NCI-H1048 (cell line): ENCODE measurements around the gene DEUP1.
"Not testable (repeated sequence)": the region's sequence is repeated elsewhere in the genome, so short reads cannot be mapped to it uniquely, and the experiment has no call there.

ENCODE experiments used
- DNase-seq: peaks from one replicate; lab custom pipeline; 2025; lab: John Stamatoyannopoulos, UW

DEUP1 gene

DNA sequence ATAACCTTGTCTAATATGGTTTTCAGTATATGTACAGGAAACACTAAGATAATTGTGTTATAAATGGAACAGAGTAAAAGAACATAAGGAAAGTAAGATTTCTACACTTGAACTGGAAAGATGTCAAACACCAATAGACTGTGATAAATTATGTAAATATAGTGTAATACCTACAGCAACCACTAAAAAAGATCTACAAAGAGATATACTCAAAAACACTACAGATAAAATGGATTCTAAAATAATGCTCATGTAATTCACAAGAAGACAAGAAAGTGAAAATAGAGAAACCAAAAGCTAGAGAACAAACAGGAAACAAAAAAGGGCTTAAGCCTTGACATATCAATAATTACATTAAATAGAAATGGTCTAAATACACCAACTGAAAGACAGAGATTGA, 30.9 kb downstream of the DEUP1 start:
- DNase-seq = no peak

DNA sequence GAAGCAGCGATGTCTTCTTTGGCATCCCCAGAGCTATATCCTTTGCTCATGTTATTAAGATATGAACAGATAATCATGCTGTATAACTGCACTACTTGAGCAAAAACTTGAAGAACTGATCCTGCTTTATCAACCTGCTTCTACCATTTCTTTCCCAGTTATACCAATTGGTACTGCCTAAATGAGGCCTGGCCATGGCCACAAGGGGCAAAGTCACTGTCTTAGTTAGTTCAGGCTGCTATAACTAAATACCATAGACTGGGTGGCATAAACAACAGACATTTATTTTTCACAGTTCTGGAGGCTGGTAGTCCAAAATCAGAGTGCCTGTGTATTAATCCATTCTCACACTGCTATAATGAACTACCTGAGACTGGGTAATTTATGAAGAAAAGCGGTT, 37.5 kb downstream of the DEUP1 start:
- no peak for DNase-seq

DNA sequence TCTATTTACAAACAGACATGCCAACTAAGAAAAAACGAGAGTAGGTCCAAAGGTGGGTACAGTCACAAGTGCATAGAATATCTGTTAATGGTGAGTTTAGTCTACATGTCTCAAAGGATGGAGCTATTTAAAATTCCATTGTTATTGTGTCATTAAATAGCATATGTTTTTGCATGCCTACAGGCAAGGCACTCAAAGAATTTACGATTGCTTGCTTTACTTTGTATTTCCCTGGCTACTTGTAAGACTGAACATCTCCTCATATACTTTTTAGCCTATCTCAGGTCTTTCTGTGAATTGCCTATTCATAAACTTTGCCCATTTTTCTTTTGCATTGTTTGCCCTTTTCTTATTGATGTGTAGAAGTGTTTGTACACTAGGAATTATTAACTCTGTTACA, 39.7 kb downstream of the DEUP1 start:
- DNase-seq = no peak

DNA sequence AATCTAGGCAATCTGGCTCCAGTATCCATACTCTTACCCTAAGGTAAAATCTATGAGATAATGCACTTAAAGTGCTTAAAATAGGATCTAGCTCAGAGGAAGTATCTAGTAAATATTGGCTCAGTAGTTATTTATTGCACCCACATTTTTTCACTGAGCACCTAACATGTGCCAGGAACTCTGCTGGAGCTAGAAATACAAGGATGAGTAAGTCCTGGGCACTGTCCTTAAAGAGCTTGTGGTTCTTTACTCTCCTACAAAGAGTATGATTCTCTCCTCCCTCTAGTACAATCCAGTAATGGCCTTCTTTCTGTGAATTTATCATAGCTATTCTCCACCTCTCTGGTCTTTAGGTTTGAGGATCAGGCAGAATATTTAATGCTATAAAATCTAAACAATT, 59.2 kb downstream of the DEUP1 start:
- DNase-seq = no peak

DNA sequence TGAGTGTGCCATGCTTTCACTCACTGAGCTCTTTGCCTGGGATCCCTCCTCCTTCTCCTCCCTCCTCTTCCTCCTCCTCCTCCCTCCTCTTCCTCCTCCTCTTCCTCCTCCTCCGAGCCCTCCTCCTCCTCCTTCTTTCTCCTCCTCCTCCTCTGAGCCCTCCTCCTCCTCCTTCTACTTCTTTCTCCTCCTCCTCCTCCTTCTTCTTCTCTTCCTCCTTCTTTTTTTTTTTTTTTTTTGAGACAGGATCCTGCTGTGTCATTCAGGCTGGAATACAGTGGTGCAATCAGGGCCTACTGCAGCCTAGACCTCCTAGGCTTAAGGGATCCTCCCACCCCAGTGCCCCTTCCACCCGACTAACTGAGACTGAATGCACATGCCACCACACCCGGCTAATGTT, 62.3 kb downstream of the DEUP1 start:
- DNase-seq = no peak

DNA sequence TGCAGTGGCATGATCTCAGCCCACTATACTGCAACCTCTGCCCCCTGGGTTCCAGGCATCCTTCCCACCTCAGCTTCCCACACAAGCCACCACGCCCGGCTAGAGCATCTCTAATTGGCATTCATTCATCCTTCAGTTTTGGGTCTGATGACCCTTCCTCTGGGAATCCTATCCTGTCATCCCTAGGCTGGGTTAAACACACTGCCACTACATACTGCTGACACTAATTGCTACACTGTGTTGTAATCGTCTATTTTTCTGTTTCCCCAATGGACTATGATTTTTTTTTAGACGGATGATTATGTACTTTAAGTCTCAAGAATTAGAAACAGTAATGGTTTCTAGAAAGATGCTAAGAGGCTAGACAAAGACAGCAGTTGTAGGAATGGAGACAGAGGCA, 62.8 kb downstream of the DEUP1 start:
- no peak for DNase-seq

DNA sequence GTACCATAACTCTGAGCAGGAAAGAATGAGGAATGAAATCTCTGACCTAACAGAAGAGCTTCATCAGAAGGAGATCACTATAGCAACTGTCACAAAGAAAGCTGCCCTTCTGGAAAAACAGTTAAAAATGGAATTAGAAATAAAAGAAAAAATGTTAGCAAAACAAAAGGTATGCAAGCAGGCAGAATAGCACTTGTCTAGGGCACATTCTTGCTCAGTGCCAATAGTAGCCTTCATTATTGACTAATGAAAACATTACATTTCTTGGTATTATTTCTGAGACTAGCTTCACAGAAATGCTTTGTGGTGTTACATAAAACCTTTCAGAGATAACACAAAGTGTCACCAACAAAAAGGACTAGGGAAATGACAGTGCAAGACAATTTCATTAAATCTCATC, 63.9 kb downstream of the DEUP1 start:
- no peak for DNase-seq

DNA sequence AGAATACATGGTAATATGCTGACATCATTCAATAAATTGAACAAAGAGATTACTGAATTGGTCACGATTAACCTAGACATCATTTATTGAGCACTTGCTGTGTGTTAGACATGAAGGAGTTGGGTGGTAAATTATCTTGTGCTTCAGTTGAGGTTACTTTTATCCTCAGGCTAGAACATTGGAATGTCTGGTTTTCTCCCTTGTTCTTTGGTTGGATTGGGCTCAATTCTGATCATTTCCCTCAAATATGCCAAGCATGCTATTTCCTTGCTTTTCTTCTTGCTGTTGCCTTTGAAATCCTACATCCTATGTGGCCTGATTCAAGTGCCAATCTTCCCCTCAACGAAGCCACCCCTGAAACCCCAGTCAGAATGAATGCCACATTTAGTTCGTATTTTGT, 65.8 kb downstream of the DEUP1 start:
- no peak for DNase-seq

DNA sequence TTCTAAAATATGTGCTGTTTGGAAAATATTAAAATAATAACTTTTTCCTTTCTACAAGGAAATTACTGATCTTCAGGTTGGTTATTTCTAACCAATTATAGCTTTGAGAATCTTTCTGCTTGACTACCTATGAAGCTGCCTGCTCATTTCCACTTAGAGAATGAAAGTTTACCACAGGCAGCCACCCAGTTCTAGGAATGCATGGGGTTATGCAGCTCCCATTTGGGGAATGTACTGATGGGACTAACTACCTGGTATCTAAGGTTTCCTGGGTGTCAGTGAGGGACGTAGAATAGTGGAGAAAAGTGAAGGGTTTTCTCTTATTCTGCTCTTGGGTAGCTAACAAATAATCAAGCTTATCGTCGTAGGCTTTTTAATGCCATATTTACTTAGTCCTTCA, 73.4 kb downstream of the DEUP1 start:
- no peak for DNase-seq

DNA sequence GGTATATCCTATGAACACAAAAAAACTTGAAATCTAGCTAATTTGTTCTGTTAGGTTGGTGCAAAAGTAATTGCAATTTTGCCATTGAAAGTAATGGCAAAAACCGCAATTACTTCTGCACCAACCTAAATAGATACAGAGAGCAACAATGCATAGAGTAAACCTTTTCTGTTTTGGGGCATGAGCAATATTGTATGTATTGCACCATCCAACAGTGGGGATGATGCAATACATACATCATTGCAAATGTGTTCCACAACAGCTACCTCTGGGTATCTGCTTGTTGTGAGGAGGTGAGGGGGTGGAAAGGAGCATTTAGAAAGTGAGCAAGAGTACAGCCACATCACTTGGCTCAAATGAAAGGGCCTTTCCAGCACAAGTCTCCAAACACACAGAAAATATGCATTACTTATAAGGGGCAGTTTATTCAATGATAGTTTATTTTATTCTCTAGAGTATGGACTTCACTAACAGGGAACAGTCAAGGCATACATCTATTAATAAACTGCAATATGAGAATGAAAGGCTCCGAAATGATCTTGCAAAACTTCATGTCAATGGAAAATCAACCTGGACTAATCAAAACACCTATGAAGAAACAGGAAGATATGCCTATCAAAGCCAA, 77.3 kb downstream of the DEUP1 start:
- DNase-seq = no peak

DNA sequence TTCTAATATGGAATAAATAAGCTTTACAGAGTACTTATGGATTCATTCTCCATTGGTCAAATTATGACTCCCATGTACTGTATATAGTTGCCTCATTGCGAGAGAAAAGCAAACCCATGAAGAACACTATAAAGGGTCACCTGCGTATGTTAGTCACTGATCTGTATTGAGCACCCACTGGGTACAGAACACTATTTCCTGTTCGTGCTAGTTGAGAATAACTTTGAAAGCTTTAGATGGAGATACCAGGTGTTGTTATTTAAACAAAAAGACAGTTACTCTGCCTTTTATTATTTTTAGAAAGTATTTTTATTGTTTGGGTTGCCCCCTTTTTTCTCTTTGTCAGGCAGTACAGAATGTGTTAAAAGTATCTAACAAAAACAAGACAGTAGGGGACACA, 79.9 kb downstream of the DEUP1 start:
- no peak for DNase-seq

DNA sequence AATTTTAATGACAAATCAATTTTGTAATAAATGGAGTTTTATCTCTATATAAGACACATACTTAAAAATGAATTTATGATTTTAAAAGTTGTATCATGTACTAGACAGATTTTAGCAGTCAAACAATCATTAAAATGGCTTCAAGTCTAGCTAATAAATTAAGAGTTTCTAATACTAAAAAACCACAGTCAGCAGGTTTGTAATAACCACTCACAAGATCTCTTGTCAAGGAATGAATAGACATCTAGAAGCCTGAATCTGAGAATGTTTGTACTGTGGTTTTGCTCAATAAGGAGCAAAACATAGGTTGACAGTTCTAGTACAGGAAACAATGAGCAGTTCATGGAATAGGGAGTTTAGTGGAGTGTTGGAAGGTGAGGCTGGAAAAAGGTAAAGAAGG, 81.2 kb downstream of the DEUP1 start:
- DNase-seq = no peak

DNA sequence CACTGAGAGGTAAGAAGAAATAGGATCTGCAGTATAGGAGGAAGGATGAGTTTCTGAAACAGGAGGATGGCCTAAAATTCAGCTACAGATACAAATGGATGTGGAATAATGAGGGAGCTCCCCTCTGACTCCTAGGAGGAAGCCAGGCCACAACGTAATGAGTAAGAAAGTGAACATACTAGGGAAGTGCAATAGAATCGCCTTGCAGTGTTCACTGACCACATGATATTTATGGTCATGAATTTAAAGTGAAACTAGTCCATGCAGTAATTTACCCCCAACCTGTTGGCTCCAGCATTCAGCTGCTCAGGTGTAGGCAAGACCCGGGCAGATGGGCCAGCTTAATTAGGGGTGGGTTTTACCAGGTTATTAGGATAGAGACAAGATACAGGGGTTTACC, 101.7 kb downstream of the DEUP1 start:
- no peak for DNase-seq

DNA sequence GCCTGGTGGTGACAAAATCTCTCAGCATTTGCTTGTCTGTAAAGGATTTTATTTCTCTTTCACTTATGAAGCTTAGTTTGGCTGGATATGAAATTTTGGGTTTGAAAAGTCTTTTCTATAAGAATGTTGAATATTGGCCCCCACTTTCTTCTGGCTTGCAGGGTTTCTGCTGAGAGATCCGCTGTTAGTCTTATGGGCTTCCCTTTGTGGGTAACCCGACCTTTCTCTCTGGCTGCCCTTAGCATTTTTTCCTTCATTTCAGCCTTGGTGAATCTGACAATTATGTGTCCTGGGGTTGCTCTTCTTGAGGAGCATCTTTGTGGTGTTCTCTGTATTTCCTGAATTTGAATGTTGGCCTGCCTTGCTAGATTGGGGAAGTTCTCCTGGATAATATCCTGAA, 112.7 kb downstream of the DEUP1 start:
- DNase-seq = not testable (repeated sequence)

DNA sequence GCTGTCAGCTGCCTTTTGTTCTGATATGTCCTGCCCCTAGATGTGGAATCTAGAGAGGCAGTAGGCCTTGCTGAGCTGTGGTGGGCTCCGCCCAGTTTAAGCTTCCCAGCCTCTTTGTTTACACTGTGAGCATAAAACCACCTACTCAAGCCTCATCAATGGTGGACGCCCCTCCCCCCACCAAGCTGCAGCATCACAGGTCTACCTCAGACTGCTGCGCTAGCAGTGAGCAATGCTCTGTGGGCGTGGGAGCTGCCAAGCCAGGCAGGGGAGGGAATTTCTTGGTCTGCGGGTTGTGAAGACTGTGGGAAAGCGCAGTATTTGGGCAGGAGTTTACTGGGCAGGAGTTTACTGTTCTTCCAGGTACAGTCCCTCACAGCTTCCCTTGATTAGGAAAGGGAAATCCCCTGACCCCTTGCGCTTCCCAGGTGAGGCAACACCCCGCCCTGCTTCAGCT, 114.1 kb downstream of the DEUP1 start:
- DNase-seq = no peak

DNA sequence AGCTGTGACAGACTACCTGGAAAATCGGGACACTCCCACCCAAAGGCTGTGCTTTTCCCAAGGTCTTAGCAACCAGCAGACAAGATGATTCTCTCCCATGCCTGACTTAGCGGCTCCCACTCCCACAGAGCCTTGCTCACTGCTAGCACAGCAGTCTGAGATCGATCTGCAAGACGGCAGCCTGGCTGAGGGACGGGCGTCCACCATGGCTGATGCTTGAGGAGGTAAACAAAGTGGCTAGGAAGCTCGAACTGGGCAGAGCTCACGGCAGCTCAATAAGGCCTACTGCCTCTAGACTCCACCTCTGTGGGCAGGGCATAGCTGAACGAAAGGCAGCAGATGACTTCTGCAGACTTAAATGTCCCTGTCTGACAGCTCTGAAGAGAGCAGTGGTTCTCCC, 127.7 kb downstream of the DEUP1 start:
- DNase-seq = no peak

DNA sequence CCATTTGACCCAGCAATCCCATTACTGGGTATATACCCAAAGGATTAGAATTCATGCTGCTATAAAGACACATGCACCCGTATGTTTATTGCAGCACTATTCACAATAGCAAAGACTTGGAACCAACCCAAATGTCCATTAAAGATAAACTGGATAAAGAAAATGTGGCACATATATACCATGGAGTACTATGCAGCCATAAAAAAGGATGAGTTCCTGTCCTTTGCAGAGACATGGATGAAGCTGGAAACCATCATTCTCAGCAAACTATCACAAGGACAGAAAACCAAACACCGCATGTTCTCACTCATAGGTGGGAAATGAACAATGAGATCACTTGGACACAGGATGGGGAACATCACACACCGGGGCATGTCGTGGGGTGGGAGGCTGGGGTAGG, 133.1 kb downstream of the DEUP1 start:
- not testable (repeated sequence) for DNase-seq

DNA sequence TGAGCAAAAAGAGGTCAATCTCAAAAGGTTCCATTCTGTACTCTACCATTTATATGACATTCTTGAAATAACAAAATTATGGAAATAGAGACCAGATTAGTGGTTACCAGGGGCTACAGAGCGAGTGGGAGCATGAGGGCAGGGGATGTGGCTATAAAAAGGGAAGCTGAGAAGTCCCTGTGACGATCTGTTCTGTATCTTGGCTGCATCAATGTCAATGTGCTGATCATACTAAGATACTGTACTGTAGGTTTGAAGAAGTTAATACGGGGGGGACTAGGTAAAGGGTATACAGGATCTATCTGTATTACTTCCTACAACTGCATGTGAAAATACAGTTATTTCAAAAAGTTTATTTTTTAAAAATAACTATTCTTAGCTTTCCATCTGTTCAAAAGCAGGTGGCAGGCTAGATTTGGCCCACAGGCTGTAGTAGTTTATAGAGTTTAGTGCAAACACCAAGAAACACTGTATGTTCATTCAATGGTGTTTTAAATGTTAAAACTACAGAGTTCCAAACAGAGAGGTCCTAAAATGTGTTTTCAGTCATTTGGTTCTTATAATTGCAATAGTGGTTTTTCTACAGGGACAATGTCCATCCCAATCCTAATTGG, 134.5 kb downstream of the DEUP1 start:
- DNase-seq = no peak

DNA sequence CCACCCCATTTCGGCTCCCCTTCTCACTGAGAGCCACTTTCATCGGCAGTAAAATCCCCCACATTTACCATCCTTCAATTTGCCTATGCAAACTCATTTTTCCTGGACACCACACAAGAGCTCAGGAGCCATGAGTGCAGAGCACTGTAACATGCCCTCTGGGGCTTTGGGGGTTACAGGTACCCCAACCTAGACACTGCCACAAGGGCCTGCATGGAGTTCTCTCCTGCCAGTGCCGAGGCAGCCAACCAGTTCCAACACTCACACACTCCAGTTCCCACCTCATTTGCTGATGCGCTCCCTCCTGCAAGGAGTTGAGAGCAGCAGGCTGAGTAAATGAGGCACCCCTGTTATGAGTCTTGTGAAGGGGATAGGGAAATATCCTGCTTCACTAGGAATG, 136.5 kb downstream of the DEUP1 start:
- DNase-seq = no peak

DNA sequence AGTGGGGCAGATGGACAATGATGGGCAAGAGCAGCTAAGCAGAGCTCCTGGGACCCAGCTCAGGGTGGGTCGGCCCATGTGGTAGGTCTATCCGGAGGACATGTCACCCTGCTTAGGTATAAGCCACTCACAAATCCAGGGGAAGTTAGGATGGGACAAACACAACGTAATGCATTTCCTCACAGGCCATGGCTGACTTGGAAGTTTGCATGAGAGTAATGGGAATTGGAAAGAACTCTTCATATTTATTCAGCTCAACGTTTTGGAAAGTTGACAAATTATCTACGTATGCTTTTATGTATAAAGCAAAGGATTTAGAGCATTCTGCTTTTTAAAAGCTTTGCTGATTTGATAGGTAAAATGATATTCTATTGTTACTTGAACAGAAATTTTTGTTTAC, 137.7 kb downstream of the DEUP1 start:
- DNase-seq = no peak

DNA sequence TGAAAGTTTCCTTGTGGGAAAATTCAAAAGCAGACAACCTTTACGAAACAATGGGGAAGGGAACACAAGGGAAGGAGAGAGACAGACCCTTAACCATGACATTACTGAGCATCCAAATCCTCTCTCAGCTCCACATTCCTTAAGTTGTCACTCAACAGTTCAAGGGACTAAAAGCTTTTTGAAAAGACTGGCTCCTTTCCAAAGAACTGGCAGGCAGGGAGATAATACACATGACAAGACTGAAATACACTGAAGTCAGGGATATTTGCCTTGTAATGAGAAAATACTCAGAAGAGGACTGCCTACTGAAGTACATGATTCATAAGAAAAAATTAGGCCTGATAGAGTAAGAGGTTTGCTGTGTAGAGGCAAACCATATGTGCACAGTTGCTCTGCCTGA, 143.6 kb downstream of the DEUP1 start:
- DNase-seq = no peak

DNA sequence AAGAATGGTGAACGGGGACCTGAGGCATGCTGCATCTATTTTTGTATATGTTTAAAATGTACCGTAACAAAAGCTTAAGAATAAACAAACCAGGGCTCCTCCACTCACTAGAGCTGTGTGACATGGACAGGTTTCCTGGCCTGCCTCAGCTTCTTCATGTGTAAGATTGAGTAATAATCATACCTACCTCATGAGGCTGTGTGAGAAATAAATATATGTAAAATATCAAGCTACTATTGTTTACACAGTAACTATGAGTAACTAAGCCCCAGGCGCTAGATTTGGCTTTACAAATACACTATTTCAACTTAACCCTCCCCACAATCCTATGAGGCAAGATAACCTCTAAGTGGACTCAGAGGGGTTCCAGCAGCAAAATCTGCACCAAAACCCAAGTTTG, 146.3 kb downstream of the DEUP1 start:
- DNase-seq = peak; percentile 51

DNA sequence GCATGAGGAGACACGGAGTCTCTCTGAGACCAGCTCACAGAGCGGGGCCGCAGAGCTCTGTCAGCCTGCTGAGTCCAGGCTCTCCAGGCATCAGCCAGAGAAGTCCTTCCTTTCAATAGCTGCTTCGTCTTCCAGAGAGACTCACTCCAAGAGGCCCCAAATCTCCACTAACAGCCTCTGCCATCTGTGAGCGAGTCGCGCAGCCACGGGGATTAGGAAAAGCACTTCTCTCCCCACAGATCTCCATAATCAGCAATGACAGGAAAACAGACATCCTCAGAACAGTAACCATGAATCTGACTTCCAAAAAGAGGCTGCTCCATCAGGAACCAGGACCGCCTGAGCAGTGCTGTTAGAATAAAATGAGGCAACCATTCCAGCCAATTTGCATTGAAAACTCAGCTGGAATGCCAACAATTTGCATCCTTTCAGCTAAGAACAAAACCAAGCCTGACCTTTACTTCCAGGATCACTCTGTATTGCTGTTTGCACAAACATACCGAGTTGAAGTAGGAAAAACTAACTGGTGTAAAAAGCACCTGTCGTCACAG, 147.2 kb downstream of the DEUP1 start:
- DNase-seq = peak; percentile 56

DNA sequence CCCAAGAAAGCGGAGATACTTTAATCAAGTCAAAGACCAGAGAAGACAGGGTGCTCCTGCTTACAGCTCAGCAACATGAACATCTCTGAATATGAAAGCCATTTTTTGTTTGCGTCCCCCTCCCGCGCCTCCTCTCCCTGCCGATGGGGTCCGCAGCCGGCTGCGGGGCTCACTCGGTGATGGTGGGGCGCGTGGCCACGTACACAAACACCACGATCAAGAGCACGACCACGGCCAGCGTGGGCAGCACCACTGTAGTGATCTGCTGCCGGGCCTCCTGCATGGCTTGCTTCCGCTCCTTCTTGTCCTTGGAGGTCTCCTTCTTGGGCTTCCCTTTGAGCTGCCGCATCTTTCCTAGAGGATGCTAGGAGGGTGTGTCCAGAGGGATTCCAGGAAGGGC, 148.3 kb downstream of the DEUP1 start:
- DNase-seq = no peak
